Skin epidermis (tissue), 12 donors: ENCODE measurements around the gene UBE2V1.
"Not testable (repeated sequence)": the region's sequence is repeated elsewhere in the genome, so short reads cannot be mapped to it uniquely, and the experiment has no call there.

Source experiments
- H3K27ac ChIP-seq, 21 experiments: fragments of 200-600 bp; sonication (generic) in 11 of 21; one replicate each; pipeline ENCODE4 v1.5.0; 2020; ENCODE audit warnings: mild to moderate bottlenecking in 3 of 21, inconsistent platforms in 2 of 21, moderate library complexity in 2 of 21
- H3K4me3 ChIP-seq, 7 experiments: fragments of 200-600 bp; sonication (generic) in 2 of 7; one replicate each; pipeline ENCODE4 v1.5.0; 2020; ENCODE audit warnings: inconsistent platforms in 2 of 7, mild to moderate bottlenecking in 2 of 7, moderate library complexity in 1 of 7

UBE2V1 gene

DNA sequence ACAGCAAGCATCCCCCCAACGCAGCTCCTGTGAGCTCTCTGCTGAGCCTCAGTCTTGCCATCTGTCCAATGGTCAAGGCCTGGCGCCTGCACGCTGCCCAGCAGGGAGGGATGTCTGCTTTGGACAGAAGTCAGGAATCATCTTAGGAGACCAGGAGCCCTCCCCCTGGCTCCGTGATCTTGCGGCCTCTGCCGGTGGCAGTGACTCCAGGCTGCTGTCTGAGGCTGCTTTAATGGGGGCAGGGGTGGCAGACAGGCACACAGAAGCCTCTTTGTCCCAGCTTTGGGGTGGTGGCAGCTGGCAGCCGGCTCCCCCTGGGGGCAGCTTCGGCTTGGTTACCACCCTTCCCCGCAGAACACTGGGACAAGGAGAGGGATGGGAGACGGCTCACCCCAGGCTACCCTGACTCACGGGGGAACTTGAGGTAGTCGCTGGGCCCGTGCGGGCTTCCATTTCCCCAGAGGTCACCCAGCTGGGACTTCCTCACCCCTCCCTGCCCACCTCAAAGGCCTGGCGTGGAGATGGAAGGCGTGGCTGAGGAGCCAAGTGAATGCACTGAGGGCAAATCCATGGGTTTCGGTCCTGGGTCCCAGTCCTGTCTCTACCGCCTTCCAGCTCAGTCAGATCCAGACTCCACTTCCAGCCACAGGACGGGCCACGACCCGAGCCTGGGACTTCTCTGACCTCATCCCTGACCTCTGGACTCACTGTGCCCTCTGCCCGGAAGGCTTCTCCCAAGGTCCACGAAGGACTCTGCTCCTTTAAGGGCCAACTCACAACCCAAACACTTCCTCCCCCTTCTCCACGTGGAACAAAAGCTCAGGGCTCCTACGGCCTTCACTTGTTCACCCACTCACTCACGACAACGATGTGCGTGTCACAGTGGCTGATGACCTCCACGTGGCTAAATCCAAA lies 25.8 kb upstream of the UBE2V1 start:
- Histone ChIP-seq H3K4me3 (no peak overlapping the region), H3K27ac (peak overlapping the region in 18 of 21 experiments; percentile 0 to 96 (median 58))

- Histone ChIP-seq H3K4me3 (no peak overlapping the region), H3K27ac (peak overlapping the region in 17 of 21 experiments; percentile 0 to 96 (median 60))
These were observed 25.1 kb upstream of the UBE2V1 start for GRCh38 chr20:50138120-50138478.

- H3K27ac ChIP-seq, result peak overlapping the region in 14 of 21 experiments; percentile 17 to 96 (median 58)
- H3K4me3 ChIP-seq, result not testable (repeated sequence)
These were observed 24.8 kb upstream of the UBE2V1 start for GRCh38 chr20:50137702-50138101.

GRCh38 chr20:50136822-50137599 lies 24.1 kb upstream of the UBE2V1 start:
- H3K27ac ChIP-seq, result peak overlapping the region in 9 of 21 experiments; percentile 11 to 96 (median 47)
- no peak overlapping the region for H3K4me3 ChIP-seq

DNA sequence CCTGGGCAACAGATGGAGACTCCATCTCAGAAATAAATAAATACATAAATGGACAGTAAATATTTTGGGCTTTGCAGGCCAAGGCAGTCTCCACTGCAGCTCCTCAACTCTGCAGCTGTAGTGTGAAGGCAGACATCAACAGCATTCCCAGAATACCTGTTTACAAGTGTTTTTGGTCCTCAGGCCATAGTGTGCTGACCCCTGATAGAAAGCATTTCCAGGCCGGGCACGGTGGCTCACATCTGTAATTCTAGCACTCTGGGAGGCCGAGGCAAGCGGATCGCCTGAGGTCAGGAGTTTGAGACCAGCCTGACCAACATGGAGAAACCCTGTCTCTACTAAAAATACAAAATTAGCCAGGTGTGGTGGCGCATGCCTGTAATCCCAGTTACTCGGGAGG lies 22.2 kb upstream of the UBE2V1 start:
- H3K4me3 ChIP-seq, H3K27ac ChIP-seq: not testable (repeated sequence)

- Histone ChIP-seq H3K27ac (peak overlapping the region in 2 of 21 experiments; percentile 6 to 23), H3K4me3 (no peak overlapping the region)
These were observed 20.7 kb upstream of the UBE2V1 start for GRCh38 chr20:50133474-50134217.

DNA sequence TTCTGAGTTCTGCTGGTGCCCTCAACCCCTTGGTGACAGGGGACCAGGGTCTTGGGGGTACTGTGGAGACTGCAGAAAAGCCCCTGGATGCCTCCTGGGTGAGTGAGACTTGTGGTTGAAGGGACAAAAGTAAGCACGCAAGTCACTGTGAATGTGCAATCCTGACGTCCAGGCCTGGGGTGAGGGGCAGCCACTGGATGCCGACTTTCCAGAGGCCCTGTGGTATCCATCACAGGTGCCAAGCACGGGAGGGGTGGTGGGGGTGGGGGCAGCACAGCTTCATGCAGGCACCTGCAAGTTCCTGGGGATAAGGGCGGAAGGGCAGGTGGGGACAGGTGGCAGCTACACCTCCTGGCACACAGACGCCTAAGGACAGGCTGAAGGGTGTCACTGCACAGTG lies 20.1 kb upstream of the UBE2V1 start:
- peak overlapping the region in 2 of 21 experiments; percentile 6 to 23 for H3K27ac ChIP-seq
- no peak overlapping the region for H3K4me3 ChIP-seq

DNA sequence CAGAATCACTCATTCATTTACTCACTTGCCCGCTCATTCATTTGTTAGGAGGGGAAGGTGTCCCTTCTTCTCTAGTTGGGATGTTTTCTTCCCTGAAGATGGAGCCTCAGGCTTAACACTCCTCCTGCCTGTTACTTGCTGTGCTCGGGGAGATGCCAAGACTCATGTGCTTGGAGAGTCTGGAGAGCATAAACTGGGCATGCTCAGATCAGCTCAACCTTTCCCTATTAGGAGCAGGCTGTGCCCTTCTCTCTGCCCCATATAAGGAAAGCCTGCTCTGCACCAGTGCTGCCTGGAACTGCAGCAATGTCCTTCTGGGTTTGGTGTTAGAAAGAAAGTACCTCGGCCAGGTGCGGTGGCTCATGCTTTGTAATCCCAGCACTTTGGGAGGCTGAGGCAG lies 18.0 kb upstream of the UBE2V1 start:
- H3K27ac ChIP-seq, result no peak overlapping the region
- H3K4me3 ChIP-seq, result no peak overlapping the region

- Histone ChIP-seq H3K27ac (no peak overlapping the region), H3K4me3 (no peak overlapping the region)
These were observed 17.4 kb upstream of the UBE2V1 start for GRCh38 chr20:50130356-50130723.

DNA sequence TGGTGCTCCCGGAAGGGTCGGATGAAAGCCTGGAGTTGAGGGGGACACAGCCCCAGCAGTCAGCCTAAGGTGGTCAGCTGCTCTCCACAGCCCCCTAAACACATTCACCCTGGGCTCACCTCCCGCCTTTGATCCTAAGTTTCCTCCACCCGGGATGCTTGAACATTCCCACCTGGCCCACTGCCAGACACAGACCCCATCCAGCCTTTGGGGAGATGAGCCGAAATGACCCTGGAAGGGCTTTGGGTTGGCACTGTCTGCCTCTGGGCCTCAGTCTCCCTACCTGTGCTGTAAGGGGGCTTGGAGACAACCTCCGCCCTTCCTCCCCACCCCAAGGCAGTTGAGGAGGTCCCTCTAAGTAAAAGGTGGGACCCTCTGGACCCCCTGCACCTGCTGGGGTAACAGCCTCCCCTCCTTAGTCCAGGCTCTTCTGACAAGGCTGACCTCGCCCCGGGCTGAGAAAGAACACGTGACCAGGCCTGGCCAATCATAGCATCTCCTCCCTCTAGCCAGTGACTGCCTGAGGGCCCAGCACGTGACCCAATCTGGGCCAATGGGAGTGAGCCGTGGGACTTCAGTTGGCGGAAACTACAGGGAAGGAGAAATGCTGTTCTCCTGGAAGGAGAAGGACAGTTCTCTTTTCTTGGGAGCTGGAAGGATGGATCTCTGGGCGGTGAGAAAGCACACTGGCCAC lies 16.9 kb upstream of the UBE2V1 start:
- no peak overlapping the region for H3K4me3 ChIP-seq
- peak overlapping the region in 1 of 21 experiments; percentile 25 for H3K27ac ChIP-seq

GRCh38 chr20:50128520-50128905 lies 15.6 kb upstream of the UBE2V1 start:
- no peak overlapping the region for H3K4me3 ChIP-seq

GRCh38 chr20:50127587-50128519 lies 14.9 kb upstream of the UBE2V1 start:
- Histone ChIP-seq H3K27ac (peak overlapping the region in 1 of 21 experiments; percentile 6), H3K4me3 (no peak overlapping the region)

More at GRCh38 chr20:50128520-50128905, 15.6 kb upstream of the UBE2V1 start:
- no peak overlapping the region for H3K27ac ChIP-seq

DNA sequence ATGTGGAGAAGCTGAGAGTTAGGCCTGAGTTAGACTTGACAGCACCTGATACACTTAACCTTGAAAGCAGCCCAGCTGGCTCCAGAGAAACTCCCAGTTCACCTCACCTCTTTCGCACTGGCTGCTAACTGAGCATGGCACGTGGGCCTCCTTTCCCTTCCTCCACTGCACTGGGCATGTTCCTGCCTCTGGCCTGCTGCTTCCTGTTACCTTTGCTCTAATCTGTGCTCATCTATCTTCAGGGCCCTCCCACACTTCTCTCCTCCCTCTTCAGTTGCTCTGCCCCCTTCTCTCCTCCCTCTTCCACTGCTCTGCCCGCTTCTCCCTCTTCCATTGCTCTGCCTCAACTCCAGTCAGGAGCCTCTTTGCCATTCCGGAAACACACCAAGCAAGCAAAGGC lies 13.7 kb upstream of the UBE2V1 start:
- Histone ChIP-seq H3K27ac (peak overlapping the region in 4 of 21 experiments; percentile 8 to 28 (median 28)), H3K4me3 (no peak overlapping the region)

- H3K4me3 ChIP-seq, result no peak overlapping the region
- H3K27ac ChIP-seq, result no peak overlapping the region
These were observed 12.3 kb upstream of the UBE2V1 start for GRCh38 chr20:50125279-50125678.

GRCh38 chr20:50124496-50124895 lies 11.5 kb upstream of the UBE2V1 start:
- Histone ChIP-seq H3K4me3 (no peak overlapping the region), H3K27ac (no peak overlapping the region)

DNA sequence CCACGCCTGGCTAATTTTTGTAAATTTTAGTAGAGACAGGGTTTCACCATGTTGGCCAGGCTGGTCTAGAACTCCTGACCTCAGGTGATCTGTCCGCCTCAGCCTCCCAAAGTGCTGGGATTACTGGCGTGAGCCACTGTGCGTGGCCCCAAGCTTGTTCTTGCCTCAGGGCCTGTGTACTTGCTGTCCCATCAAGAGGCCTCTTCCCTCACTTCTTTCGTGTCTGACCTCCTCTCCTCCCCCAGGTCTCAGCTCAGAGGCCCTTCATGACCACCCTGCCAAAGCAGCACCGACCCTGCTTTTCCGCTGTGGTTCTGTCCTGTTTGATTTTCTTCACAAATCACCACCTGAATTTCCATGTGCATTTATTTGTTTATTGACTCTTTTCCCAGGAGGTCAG lies 10.5 kb upstream of the UBE2V1 start:
- no peak overlapping the region for H3K4me3 ChIP-seq
- no peak overlapping the region for H3K27ac ChIP-seq

DNA sequence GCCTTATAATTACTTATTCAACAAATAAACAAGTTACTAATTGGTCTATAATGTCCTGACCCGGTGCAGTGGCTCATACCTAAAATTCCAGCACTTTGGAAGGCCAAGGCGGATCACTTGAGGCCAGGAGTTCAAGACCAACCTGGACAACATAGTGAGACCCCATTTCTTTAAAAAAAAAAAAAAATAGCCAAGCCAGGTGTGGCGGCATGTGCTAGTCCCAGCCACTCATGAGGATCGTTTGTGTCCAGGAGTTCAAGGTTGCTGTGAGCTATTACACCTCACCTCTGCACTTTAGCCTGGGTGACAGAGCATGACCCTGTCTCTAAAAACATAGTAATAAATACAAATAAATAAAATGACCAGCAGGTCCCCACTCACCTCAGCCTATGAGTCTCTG lies 9.8 kb upstream of the UBE2V1 start:
- no peak overlapping the region for H3K4me3 ChIP-seq
- peak overlapping the region in 1 of 21 experiments; percentile 32 for H3K27ac ChIP-seq

- Histone ChIP-seq H3K27ac (no peak overlapping the region), H3K4me3 (no peak overlapping the region)
These were observed 8.9 kb upstream of the UBE2V1 start for GRCh38 chr20:50121858-50122271.
